ENCODE data around the gene ADAMTS17.
"Not testable (repeated sequence)": the region's sequence is repeated elsewhere in the genome, so short reads cannot be mapped to it uniquely, and the experiment has no call there.

- TF ChIP-seq EZH2phosphoT487 (IDR thresholded peaks at IDR 0.05; ENCODE audit: low read depth); CTCF (IDR thresholded peaks at IDR 0.05; ENCODE audit: low read depth, low read length): not testable (repeated sequence)
Measured at GRCh38 chr15:100084042-100084821, 257.5 kb downstream of the ADAMTS17 start.

All from OCI-LY3 (cell line).